B cell (primary cell): Measurements from ENCODE around the gene KIAA0319L.

Experiments used
- CTCF ChIP-seq: fragments of 200-600 bp; IDR thresholded peaks from one replicate; pipeline ENCODE4 v1.8.0; 2022; ENCODE audit warnings: antibody characterized with exemption, mild to moderate bottlenecking
- EZH2 ChIP-seq: IDR thresholded peaks from 2 replicates; pipeline ENCODE4 v1.6.1; 2012; ENCODE audit warnings: borderline replicate concordance, low read depth, mild to moderate bottlenecking, moderate library complexity, low read length; ENCODE audit not compliant: insufficient read depth, poor library complexity, severe bottlenecking

- TF ChIP-seq CTCF: no peak
- TF ChIP-seq EZH2: no peak
Observed at GRCh38 chr1:35576061-35576765, 19.0 kb upstream of the KIAA0319L start.
